Endothelial cell of umbilical vein (primary cell): ENCODE measurements around the gene PCDHGB7. TPM values are rescaled to one million over a fixed set of nuclear protein-coding genes. Genes with fewer than 3 reads are reported as not detected.

ENCODE experiments used
- BruUV-seq: library from RNA; stranded (reverse); fragments of 400-500 nt; replicated peaks from 2 replicates; lab custom pipeline; 2021; lab: Mats Ljungman, UMichigan
- CTCF ChIA-PET: fragments of 300-600, 350-600 bp; sonication (Branson Sonifier 250); formaldehyde crosslinking; loops from one replicate; lab custom pipeline; 2021; ENCODE audit warnings: antibody characterized with exemption, inconsistent platforms; lab: Charles Lee
- POLR2A ChIA-PET: fragments of 300-600, 350-600 bp; sonication (Branson Sonifier 250); formaldehyde crosslinking; loops from one replicate; lab custom pipeline; 2021; ENCODE audit warnings: antibody characterized with exemption, inconsistent platforms; lab: Charles Lee
- DNase-seq: peaks from one replicate; pipeline ENCODE4 v3.0.0-alpha.2; 2011; ENCODE audit warnings: low read depth, low spot score
- FAIRE-seq: peaks from 2 replicates; lab custom pipeline; 2011; peaks lifted over from hg19 to GRCh38; lab: Jason Lieb, UNC
- H2AFZ ChIP-seq: 2 replicates; pipeline ENCODE4 v1.6.0; 2012; ENCODE audit warnings: low read depth, low read length, control low read depth, inconsistent platforms
- H3K27ac ChIP-seq: 2 replicates; pipeline ENCODE4 v1.5.1; 2011; ENCODE audit warnings: low read depth, mild to moderate bottlenecking, control low read depth, low read length, moderate library complexity; ENCODE audit not compliant: insufficient read depth
- H3K27me3 ChIP-seq, 2 experiments: 2 replicates each; pipeline versions ENCODE4 v1.6.0 to v1.6.1; 2011; ENCODE audit warnings: low read length in 2 of 2, mixed read lengths in 1 of 2; ENCODE audit not compliant: control insufficient read depth in 2 of 2, insufficient read depth in 2 of 2
- H3K36me3 ChIP-seq, 2 experiments: 2 replicates in 1 of 2; 3 replicates in 1 of 2; pipeline ENCODE4 v1.5.1; 2011; ENCODE audit warnings: low read length in 2 of 2, mild to moderate bottlenecking in 1 of 2, moderate library complexity in 1 of 2; ENCODE audit not compliant: control insufficient read depth in 2 of 2, insufficient read depth in 2 of 2; ENCODE audit errors: extremely low read depth in 1 of 2
- H3K4me1 ChIP-seq: 3 replicates; pipeline ENCODE4 v1.5.1; 2011; ENCODE audit warnings: mild to moderate bottlenecking, low read length; ENCODE audit not compliant: control insufficient read depth, insufficient read depth; ENCODE audit errors: extremely low read depth
- H3K4me2 ChIP-seq: 2 replicates; pipeline ENCODE4 v1.6.1; 2011; ENCODE audit warnings: low read length, control low read depth, mixed read lengths; ENCODE audit not compliant: insufficient read depth
- H3K4me3 ChIP-seq, 3 experiments: fragments of 200-600 bp in 1 of 3; sonication (generic), shearing (Covaris generic) in 1 of 3; replicated peaks in 1 of 3; 2 replicates each; pipeline ENCODE4 v1.5.1; 2011 to 2016; ENCODE audit warnings: control low read depth in 3 of 3, low read length in 3 of 3, mild to moderate bottlenecking in 2 of 3, inconsistent platforms in 1 of 3, low read depth in 1 of 3, moderate library complexity in 1 of 3; ENCODE audit not compliant: insufficient read depth in 1 of 3
- H3K79me2 ChIP-seq: 2 replicates; pipeline ENCODE4 v1.6.0; 2012; ENCODE audit warnings: low read length, inconsistent platforms; ENCODE audit not compliant: control insufficient read depth, insufficient read depth
- H3K9ac ChIP-seq: replicated peaks from 2 replicates; pipeline ENCODE3; 2011; ENCODE audit warnings: low read length, control low read depth; ENCODE audit not compliant: insufficient read depth; ENCODE audit errors: extremely low read depth
- H3K9me1 ChIP-seq: replicated peaks from 3 replicates; pipeline ENCODE4 v1.6.0; 2011; ENCODE audit warnings: mild to moderate bottlenecking, low read length; ENCODE audit not compliant: control insufficient read depth, insufficient read depth; ENCODE audit errors: extremely low read depth
- H3K9me3 ChIP-seq: replicated peaks from 2 replicates; pipeline ENCODE4 v1.5.1; 2012; ENCODE audit warnings: low read length, inconsistent platforms; ENCODE audit not compliant: control insufficient read depth, insufficient read depth
- H4K20me1 ChIP-seq: replicated peaks from 2 replicates; pipeline ENCODE3; 2011; ENCODE audit warnings: mild to moderate bottlenecking, low read length; ENCODE audit not compliant: control insufficient read depth, insufficient read depth; ENCODE audit errors: extremely low read depth
- EZH2 ChIP-seq: IDR thresholded peaks from 2 replicates; pipeline ENCODE4 v1.6.1; 2012; ENCODE audit warnings: borderline replicate concordance, low read depth, mild to moderate bottlenecking, moderate library complexity, low read length, inconsistent platforms; ENCODE audit not compliant: severe bottlenecking
- FOS ChIP-seq: IDR thresholded peaks from 2 replicates; pipeline ENCODE4 v1.6.1; 2011; ENCODE audit warnings: mild to moderate bottlenecking, low read length, moderate library complexity, borderline replicate concordance; ENCODE audit not compliant: insufficient read depth
- GATA2 ChIP-seq: IDR thresholded peaks from 2 replicates; pipeline ENCODE4 v1.7.0; 2011; ENCODE audit warnings: low read depth, mild to moderate bottlenecking, moderate library complexity, mixed read lengths, low read length; ENCODE audit not compliant: insufficient read length, insufficient read depth
- MYC ChIP-seq: IDR thresholded peaks from one replicate; pipeline ENCODE4 v1.6.1; 2011; ENCODE audit warnings: mild to moderate bottlenecking, low read depth, low read length
- POLR2A ChIP-seq: IDR thresholded peaks from 2 replicates; pipeline ENCODE4 v1.6.1; 2012; ENCODE audit warnings: low read depth, mild to moderate bottlenecking, control low read depth, low read length
- POLR2AphosphoS5 ChIP-seq: IDR thresholded peaks from 2 replicates; pipeline ENCODE4 v1.6.1; 2012; ENCODE audit warnings: low read depth, mild to moderate bottlenecking, control low read depth, low read length, moderate library complexity; ENCODE audit not compliant: insufficient read depth
- dilution Hi-C: fragments of 300-500 bp; cut with MboI; formaldehyde crosslinking; loops from one replicate; pipeline ENCODE4 v1.15.0; 2019; ENCODE audit warnings: low sequenced_read_pairs; ENCODE audit not compliant: extremely low pct_ligation_motif_present
- intact Hi-C: fragments of 100-400 bp; cut with micrococcal nuclease; formaldehyde crosslinking; loops from one replicate; pipeline ENCODE4 v1.10.0; 2022
- polyA plus RNA-seq, 4 experiments: library from polyadenylated mRNA; depleted of rRNA in 3 of 4; stranded (reverse) in 3 of 4; unstranded in 1 of 4; fragments of >200 nt; gene quantifications; 2 replicates each; pipeline versions ENCODE4 v1.2.1 to v1.2.3, GENCODE V29; 2011 to 2012; ENCODE audit warnings: missing spikeins in 1 of 4
- total RNA-seq: library from RNA; stranded (reverse); gene quantifications from 2 replicates; pipeline ENCODE4 v1.2.3, GENCODE V29; 2021
- TF ChIP-seq, protein P1 (sequence below), 2 donors: IDR thresholded peaks; 1 replicate in 1 of 2; 2 replicates in 1 of 2; pipeline ENCODE4 v1.5.1; 2011; ENCODE audit warnings: low read length in 2 of 2, mild to moderate bottlenecking in 2 of 2, moderate library complexity in 2 of 2, control low read depth in 1 of 2, inconsistent platforms in 1 of 2, low read depth in 1 of 2; ENCODE audit not compliant: insufficient read depth in 1 of 2; ENCODE audit errors: extremely low read depth in 1 of 2

Gene PCDHGB7
- total and polyA plus RNA-seq, 2 donors (not counting 3 experiments of a cell fraction or from before 2014, with no cell fraction given), result 6.5 to 13.0 TPM

DNA sequence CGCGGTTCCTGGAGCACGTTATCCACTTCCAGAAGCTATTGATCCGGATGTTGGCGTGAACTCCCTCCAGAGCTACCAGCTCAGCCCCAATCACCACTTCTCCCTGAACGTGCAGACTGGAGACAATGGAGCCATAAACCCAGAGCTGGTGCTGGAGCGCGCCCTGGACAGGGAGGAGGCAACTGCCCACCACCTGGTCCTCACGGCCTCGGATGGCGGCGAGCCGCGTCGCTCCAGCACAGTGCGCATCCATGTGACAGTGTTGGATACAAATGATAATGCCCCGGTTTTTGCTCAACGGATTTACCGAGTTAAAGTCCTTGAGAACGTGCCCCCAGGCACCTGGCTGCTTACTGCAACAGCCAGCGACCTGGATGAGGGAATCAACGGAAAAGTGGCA lies 14.1 kb upstream of the PCDHGB7 start:
- H3K27me3 ChIP-seq, result peaks cover 49 to 73% of the 10 kb centered on the region in 2 experiments
- H3K4me3 ChIP-seq, result no peak overlapping the region
- DNase-seq (no peak), FAIRE-seq (no peak)
- ChIA-PET POLR2A (no interaction called here), CTCF (interaction anchor here (0.8 to 1.9 kb wide), 15 partner anchors 10 to 164 kb away, joined by 3 to 23 read pairs (median 4); partner anchors contain the start of genes PCDHGA10, PCDHGA11, PCDHGA12 and PCDHGB1)
- no peak overlapping the region for H3K27ac ChIP-seq
- no peaks in the 10 kb centered on the region for H3K36me3 ChIP-seq
- no peaks in the 10 kb centered on the region for H3K9me3 ChIP-seq
- no peak overlapping the region for H2AFZ ChIP-seq
- H3K4me1 ChIP-seq, result peaks cover 2% of the 10 kb centered on the region
- dilution Hi-C loops, result no loop called here
- H3K9me1 ChIP-seq, result no peaks in the 10 kb centered on the region
- no peak overlapping the region for H3K4me2 ChIP-seq
- no peaks in the 10 kb centered on the region for H4K20me1 ChIP-seq
- BruUV-seq, result no TSS peak
- H3K9ac ChIP-seq, result no peak overlapping the region
- no peaks in the 10 kb centered on the region for H3K79me2 ChIP-seq
- intact Hi-C loops, result no loop called here
- TF ChIP-seq POLR2AphosphoS5 (no peak), MYC (no peak), GATA2 (no peak), POLR2A (no peak), EZH2 (no peak), FOS (no peak)
- TF ChIP-seq, protein P1, sequence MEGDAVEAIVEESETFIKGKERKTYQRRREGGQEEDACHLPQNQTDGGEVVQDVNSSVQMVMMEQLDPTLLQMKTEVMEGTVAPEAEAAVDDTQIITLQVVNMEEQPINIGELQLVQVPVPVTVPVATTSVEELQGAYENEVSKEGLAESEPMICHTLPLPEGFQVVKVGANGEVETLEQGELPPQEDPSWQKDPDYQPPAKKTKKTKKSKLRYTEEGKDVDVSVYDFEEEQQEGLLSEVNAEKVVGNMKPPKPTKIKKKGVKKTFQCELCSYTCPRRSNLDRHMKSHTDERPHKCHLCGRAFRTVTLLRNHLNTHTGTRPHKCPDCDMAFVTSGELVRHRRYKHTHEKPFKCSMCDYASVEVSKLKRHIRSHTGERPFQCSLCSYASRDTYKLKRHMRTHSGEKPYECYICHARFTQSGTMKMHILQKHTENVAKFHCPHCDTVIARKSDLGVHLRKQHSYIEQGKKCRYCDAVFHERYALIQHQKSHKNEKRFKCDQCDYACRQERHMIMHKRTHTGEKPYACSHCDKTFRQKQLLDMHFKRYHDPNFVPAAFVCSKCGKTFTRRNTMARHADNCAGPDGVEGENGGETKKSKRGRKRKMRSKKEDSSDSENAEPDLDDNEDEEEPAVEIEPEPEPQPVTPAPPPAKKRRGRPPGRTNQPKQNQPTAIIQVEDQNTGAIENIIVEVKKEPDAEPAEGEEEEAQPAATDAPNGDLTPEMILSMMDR (IDR thresholded peaks at IDR 0.05; ENCODE audit: extremely low read depth in 1 of 2, insufficient read depth in 1 of 2, low read depth in 1 of 2, low read length in 2 of 2), result no peak
